T-helper 22 cell (primary cell): ENCODE data around the gene MRFAP1.
"Not testable (repeated sequence)": the region's sequence is repeated elsewhere in the genome, so short reads cannot be mapped to it uniquely, and the experiment has no call there.

Experiments used
- DNase-seq: peaks from one replicate; pipeline ENCODE4 v3.0.0-alpha.2; 2020; ENCODE audit warnings: low read depth

MRFAP1 gene

GRCh38 chr4:6668391-6668790 is 27.9 kb downstream of the MRFAP1 start:
- DNase-seq = no peak

GRCh38 chr4:6671648-6672047 is 31.2 kb downstream of the MRFAP1 start:
- no peak for DNase-seq

GRCh38 chr4:6672131-6672530 is 31.6 kb downstream of the MRFAP1 start:
- DNase-seq = no peak

GRCh38 chr4:6672541-6673190 is 32.2 kb downstream of the MRFAP1 start:
- not testable (repeated sequence) for DNase-seq

- DNase-seq = not testable (repeated sequence)
Measured at GRCh38 chr4:6673191-6673659, 32.7 kb downstream of the MRFAP1 start.

- peak; percentile 94 for DNase-seq
Measured at GRCh38 chr4:6673660-6674499, 33.4 kb downstream of the MRFAP1 start.

- peak; percentile 45 for DNase-seq
Measured at GRCh38 chr4:6674500-6675149, 34.1 kb downstream of the MRFAP1 start.

- DNase-seq = no peak
Measured at GRCh38 chr4:6676722-6677558, 36.5 kb downstream of the MRFAP1 start.

GRCh38 chr4:6680372-6681034 is 40.0 kb downstream of the MRFAP1 start:
- DNase-seq = no peak

- DNase-seq = no peak
Measured at GRCh38 chr4:6681191-6681590, 40.7 kb downstream of the MRFAP1 start.

GRCh38 chr4:6682862-6683590 is 42.5 kb downstream of the MRFAP1 start:
- DNase-seq = no peak

GRCh38 chr4:6684656-6685055 is 44.2 kb downstream of the MRFAP1 start:
- no peak for DNase-seq

- no peak for DNase-seq
Measured at GRCh38 chr4:6686104-6686787, 45.8 kb downstream of the MRFAP1 start.

GRCh38 chr4:6687947-6688878 is 47.7 kb downstream of the MRFAP1 start:
- DNase-seq = no peak

GRCh38 chr4:6688879-6689505 is 48.5 kb downstream of the MRFAP1 start:
- peak; percentile 68 for DNase-seq

- DNase-seq = no peak
Measured at GRCh38 chr4:6689506-6689960, 49.0 kb downstream of the MRFAP1 start.
